Prostate gland (tissue), 2 donors: ENCODE results near the gene NRARP. TPM values are rescaled to one million over a fixed set of nuclear protein-coding genes. Genes with fewer than 3 reads are reported as not detected.
"Not testable (repeated sequence)": the region's sequence is repeated elsewhere in the genome, so short reads cannot be mapped to it uniquely, and the experiment has no call there.

Experiments
- DNase-seq: peaks from one replicate; pipeline ENCODE4 v3.0.0-alpha.2; 2019; ENCODE audit warnings: low spot score
- H3K27ac ChIP-seq, 2 donors: fragments of 200-600 bp; sonication (generic); 2 replicates each; pipeline ENCODE4 v1.5.1; 2017 to 2019
- H3K27me3 ChIP-seq: fragments of 200-600 bp; sonication (generic); replicated peaks from 2 replicates; pipeline ENCODE4 v1.5.1; 2019; ENCODE audit not compliant: insufficient read depth
- H3K36me3 ChIP-seq, 2 donors: fragments of 200-600 bp; sonication (generic); 1 replicate in 1 of 2; 2 replicates in 1 of 2; pipeline versions ENCODE4 v1.5.1 to v1.8.1; 2017 to 2019
- H3K4me1 ChIP-seq: fragments of 200-600 bp; sonication (generic); replicated peaks from 2 replicates; pipeline ENCODE4 v1.5.1; 2019
- H3K4me3 ChIP-seq, 2 donors: fragments of 200-600 bp; sonication (generic); 2 replicates each; pipeline ENCODE4 v1.5.1; 2017 to 2019
- H3K9me3 ChIP-seq: fragments of 200-600 bp; sonication (generic); 2 replicates; pipeline ENCODE4 v1.5.1; 2017
- POLR2A ChIP-seq: fragments of 450-650 bp; IDR thresholded peaks from one replicate; pipeline ENCODE4 v1.6.1; 2016; ENCODE audit warnings: antibody characterized with exemption, mild to moderate bottlenecking
- POLR2AphosphoS5 ChIP-seq: sonication (generic); formaldehyde crosslinking; IDR thresholded peaks from one replicate; pipeline ENCODE4 v1.6.1; 2017; ENCODE audit warnings: antibody characterized with exemption
- WGBS: methylation state at CpG from one replicate; pipeline ENCODE4 v1.1.5; 2018; 5-methylcytosine and 5-hydroxymethylcytosine counted together
- intact Hi-C: fragments of 100-400 bp; cut with DNase I; formaldehyde crosslinking; loops from one replicate; pipeline ENCODE4 v1.14.2; 2022
- total RNA-seq, 2 donors: library from RNA; depleted of rRNA; stranded (reverse); fragments of >200 nt; gene quantifications; one replicate each; pipeline ENCODE4 v1.1.0, GENCODE V29; 2016
- TF ChIP-seq, protein P1 (sequence below), 4 experiments: fragments of 200-600 bp in 2 of 4; fragments of 450-650 bp in 2 of 4; sonication (generic) in 2 of 4; IDR thresholded peaks; 1 replicate in 3 of 4; 2 replicates in 1 of 4; pipeline ENCODE4 v1.5.1; 2016 to 2019; ENCODE audit warnings: antibody characterized with exemption in 4 of 4, mild to moderate bottlenecking in 2 of 4, moderate library complexity in 2 of 4

The NRARP gene
- total RNA-seq, 2 donors from 2014 or later = 22.4 to 24.3 TPM

DNA sequence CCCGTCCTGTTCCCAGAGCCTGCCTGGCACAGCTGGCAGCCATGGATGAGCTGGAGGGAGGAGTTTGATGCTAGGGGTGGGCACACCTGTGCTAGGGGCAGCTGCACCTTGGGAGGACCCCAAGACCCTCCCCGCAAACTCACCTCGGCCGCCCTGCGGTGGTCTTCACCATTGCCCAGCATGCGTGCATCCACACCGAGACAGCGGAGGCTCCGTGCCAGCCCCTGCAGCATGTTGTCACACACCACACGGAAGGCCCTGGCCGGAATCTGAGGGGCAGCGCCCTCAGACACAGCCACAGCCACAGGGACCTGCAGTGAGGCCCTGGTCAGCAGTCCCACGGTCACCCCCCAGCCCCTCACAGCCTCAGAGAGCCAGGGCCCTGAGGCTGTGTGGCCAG lies 45.9 kb upstream of the NRARP start:
- TF ChIP-seq, protein P1, sequence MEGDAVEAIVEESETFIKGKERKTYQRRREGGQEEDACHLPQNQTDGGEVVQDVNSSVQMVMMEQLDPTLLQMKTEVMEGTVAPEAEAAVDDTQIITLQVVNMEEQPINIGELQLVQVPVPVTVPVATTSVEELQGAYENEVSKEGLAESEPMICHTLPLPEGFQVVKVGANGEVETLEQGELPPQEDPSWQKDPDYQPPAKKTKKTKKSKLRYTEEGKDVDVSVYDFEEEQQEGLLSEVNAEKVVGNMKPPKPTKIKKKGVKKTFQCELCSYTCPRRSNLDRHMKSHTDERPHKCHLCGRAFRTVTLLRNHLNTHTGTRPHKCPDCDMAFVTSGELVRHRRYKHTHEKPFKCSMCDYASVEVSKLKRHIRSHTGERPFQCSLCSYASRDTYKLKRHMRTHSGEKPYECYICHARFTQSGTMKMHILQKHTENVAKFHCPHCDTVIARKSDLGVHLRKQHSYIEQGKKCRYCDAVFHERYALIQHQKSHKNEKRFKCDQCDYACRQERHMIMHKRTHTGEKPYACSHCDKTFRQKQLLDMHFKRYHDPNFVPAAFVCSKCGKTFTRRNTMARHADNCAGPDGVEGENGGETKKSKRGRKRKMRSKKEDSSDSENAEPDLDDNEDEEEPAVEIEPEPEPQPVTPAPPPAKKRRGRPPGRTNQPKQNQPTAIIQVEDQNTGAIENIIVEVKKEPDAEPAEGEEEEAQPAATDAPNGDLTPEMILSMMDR (IDR thresholded peaks at IDR 0.05) = no peak
- TF ChIP-seq POLR2A (no peak), POLR2AphosphoS5 (no peak)
- Histone ChIP-seq H3K27me3 (no peaks in the 10 kb centered on the region), H3K9me3 (no peaks in the 10 kb centered on the region), H3K36me3 (peaks cover 0 to 5% of the 10 kb centered on the region in 2 donors), H3K27ac (no peak overlapping the region), H3K4me1 (no peaks in the 10 kb centered on the region), H3K4me3 (no peak overlapping the region)
- intact Hi-C loops = no loop called here
- DNase-seq = no peak
- WGBS = 93% methylated on average over 13 of the region's 13 CpGs

DNA sequence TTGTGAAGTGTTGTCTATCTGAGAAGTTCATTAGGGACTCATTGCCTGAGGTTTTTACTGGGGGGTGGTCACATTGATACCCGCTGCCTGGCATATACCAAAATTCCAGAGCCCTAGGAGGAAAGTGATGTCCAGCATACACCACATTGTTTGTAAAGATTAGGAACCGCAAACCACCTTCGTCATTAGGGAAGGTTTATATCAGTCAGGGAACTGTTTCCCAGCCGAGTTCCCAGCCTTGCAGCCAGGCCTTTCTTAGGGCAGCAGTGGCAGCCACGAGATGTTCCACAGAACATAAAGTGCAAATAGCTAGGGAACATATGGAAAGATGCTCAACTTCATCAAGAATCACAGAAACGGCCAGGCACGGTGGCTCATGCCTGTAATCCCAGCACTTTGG lies 40.4 kb upstream of the NRARP start:
- no peak overlapping the region for H3K27ac ChIP-seq
- no peaks in the 10 kb centered on the region for H3K36me3 ChIP-seq
- intact Hi-C loops = no loop called here
- H3K4me1 ChIP-seq = no peaks in the 10 kb centered on the region
- no peak overlapping the region for H3K4me3 ChIP-seq
- 86% methylated on average over 7 of the region's 7 CpGs for WGBS
- TF ChIP-seq, protein P1 (IDR thresholded peaks at IDR 0.05) = no peak
- TF ChIP-seq POLR2A (no peak), POLR2AphosphoS5 (no peak)
- no peaks in the 10 kb centered on the region for H3K27me3 ChIP-seq
- H3K9me3 ChIP-seq = no peaks in the 10 kb centered on the region
- DNase-seq = no peak

DNA sequence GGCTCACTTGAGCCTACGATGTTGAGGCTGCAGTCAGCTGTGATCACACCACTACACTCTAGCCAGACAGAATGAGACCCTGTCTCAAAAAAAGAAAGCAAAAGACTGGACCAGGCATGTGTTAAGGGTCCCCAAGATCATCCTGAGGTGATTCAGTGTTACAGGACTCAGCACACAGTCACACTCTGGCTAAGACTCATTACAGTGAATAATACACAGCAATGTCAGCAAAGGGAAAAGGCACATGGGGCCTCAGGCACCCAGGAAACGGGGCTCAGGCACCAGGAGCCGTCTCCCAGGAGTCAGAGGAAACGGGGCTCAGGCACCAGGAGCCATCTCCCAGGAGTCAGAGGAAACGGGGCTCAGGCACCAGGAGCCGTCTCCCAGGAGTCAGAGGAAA lies 39.2 kb upstream of the NRARP start:
- no peak overlapping the region for H3K27ac ChIP-seq
- 91% methylated on average over 6 of the region's 6 CpGs for WGBS

DNA sequence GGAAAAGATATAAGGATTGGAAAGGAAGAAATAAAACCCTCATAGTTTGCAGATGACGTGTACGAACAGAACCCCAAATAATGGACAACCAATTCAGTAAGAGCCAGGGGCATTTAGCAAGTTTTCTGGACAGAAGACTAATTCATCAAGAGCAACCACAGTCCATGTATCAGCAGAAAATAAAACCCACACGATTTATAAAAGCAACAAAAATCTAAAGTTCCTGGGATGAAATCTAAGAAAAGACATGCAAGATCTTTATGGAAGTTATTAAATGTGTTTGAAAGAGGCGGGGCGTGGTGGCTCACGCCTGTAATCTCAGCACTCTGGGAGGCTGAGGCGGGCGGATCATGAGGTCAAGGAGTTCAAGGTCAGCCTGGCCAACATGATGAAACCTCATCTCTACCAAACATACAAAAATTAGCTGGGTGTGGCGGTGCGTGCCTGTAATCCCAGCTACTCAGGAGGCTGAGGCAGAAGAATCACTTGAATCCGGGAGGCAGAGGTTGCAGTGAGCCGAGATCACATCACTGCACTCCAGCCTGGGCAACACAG lies 37.9 kb upstream of the NRARP start:
- intact Hi-C loops, H3K27me3 ChIP-seq, H3K36me3 ChIP-seq, H3K4me1 ChIP-seq, DNase-seq, H3K9me3 ChIP-seq, H3K27ac ChIP-seq, H3K4me3 ChIP-seq: not testable (repeated sequence)
- WGBS = 89% methylated on average over 12 of the region's 12 CpGs

More for the DNA sequence above, 39.2 kb upstream of the NRARP start:
- Histone ChIP-seq H3K27me3 (no peaks in the 10 kb centered on the region), H3K4me1 (no peaks in the 10 kb centered on the region), H3K36me3 (no peaks in the 10 kb centered on the region), H3K4me3 (no peak overlapping the region), H3K9me3 (no peaks in the 10 kb centered on the region)
- intact Hi-C loops = no loop called here
- no peak for DNase-seq
- TF ChIP-seq POLR2A = no peak
- TF ChIP-seq, protein P1 (IDR thresholded peaks at IDR 0.05) = no peak
- TF ChIP-seq POLR2AphosphoS5 = no peak

DNA sequence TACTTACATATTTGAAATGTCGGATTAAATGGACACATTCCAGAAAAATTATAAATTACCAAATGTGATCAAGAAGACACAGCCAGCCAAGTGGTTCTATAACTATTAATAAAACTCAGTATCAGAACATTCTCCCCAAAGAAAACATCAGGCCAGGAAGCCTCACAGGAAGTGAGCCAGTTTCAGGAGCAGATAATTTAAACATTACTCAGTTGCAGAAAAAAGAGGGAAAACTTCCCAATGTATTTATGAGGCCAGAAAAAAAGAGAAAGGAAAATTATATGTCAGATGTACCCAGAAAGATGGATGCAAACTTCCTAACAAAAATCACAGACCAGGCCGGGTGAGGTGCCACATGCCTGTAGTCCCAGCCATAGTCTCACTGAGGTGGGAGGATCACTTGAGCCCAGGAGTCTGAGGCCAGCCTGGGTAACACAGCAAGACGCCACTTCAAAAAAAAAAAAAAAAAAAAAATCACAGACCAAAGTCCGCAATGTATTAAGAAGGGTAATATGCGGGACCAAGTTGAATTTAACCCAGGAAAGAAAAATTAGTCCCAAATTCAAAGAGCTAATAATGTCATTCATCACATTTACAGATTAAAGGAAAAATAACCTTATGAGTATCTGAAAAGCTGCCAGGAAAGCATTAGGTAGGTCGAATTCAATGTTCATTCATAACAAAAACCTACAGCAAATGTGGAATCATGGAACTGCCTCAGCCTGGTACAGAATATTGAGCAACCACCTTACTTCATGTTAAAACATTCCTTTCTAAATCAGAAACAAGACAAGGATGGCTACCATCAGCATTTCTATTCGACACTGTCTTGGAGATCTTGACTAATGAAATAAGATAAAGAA lies 37.2 kb upstream of the NRARP start:
- intact Hi-C loops = no loop called here
- no peak for DNase-seq
- TF ChIP-seq POLR2AphosphoS5 (no peak), POLR2A (no peak)
- TF ChIP-seq, protein P1 (IDR thresholded peaks at IDR 0.05) = no peak
- Histone ChIP-seq H3K27me3 (no peaks in the 10 kb centered on the region), H3K9me3 (no peaks in the 10 kb centered on the region), H3K36me3 (no peaks in the 10 kb centered on the region), H3K4me3 (no peak overlapping the region), H3K27ac (no peak overlapping the region), H3K4me1 (no peaks in the 10 kb centered on the region)
- WGBS = 77% methylated on average over 7 of the region's 7 CpGs
